Mesenchymal stem cell (in vitro differentiated cells and primary cell): ENCODE measurements around the gene NFATC2IP.

Experiments used
- DNase-seq: peaks from one replicate; pipeline ENCODE4 v3.0.0-alpha.2; 2013
- H2AFZ ChIP-seq: one replicate; pipeline ENCODE4 v1.6.1; 2013; ENCODE audit warnings: low read depth, mild to moderate bottlenecking, control low read depth, inconsistent platforms, low read length, moderate library complexity
- H2AK5ac ChIP-seq: 2 replicates; pipeline ENCODE4 v1.6.1; 2013; ENCODE audit warnings: low read length, moderate library complexity, mild to moderate bottlenecking, inconsistent platforms; ENCODE audit not compliant: severe bottlenecking
- H2BK120ac ChIP-seq: one replicate; pipeline ENCODE4 v1.6.1; 2013; ENCODE audit warnings: low read depth, mild to moderate bottlenecking, inconsistent platforms, low read length, moderate library complexity
- H2BK12ac ChIP-seq, 2 experiments: one replicate each; pipeline ENCODE4 v1.6.1; 2013; ENCODE audit warnings: inconsistent platforms in 2 of 2, low read length in 2 of 2, mild to moderate bottlenecking in 2 of 2, moderate library complexity in 2 of 2, control low read depth in 1 of 2
- H2BK15ac ChIP-seq: one replicate; pipeline ENCODE4 v1.6.1; 2013; ENCODE audit warnings: mild to moderate bottlenecking, low read depth, inconsistent platforms; ENCODE audit not compliant: poor library complexity, severe bottlenecking
- H2BK5ac ChIP-seq: 2 replicates; pipeline ENCODE4 v1.6.1; 2013; ENCODE audit warnings: low read depth, mild to moderate bottlenecking, low read length, control low read depth, inconsistent platforms; ENCODE audit not compliant: poor library complexity, severe bottlenecking
- H3K14ac ChIP-seq, 2 experiments: one replicate each; pipeline ENCODE4 v1.6.1; 2013; ENCODE audit warnings: inconsistent platforms in 2 of 2, low read length in 2 of 2, control low read depth in 1 of 2, mild to moderate bottlenecking in 1 of 2, moderate library complexity in 1 of 2
- H3K18ac ChIP-seq, 2 experiments: one replicate each; pipeline ENCODE4 v1.6.1; 2013; ENCODE audit warnings: inconsistent platforms in 2 of 2, low read length in 2 of 2, control low read depth in 1 of 2, low read depth in 1 of 2, mild to moderate bottlenecking in 1 of 2
- H3K23ac ChIP-seq, 2 experiments: one replicate each; pipeline ENCODE4 v1.6.1; 2013; ENCODE audit warnings: inconsistent platforms in 2 of 2, low read length in 2 of 2, mild to moderate bottlenecking in 2 of 2, moderate library complexity in 2 of 2, control low read depth in 1 of 2
- H3K27ac ChIP-seq: 2 replicates; pipeline ENCODE4 v1.5.1; 2013; ENCODE audit warnings: mild to moderate bottlenecking, moderate library complexity, low read length, control low read depth, inconsistent platforms; ENCODE audit not compliant: poor library complexity, severe bottlenecking
- H3K27me3 ChIP-seq, 2 experiments: 2 replicates each; pipeline versions ENCODE4 v1.6.1 to v1.7.0; 2013; ENCODE audit warnings: low read length in 2 of 2, mild to moderate bottlenecking in 2 of 2, moderate library complexity in 2 of 2, control low read depth in 1 of 2, inconsistent platforms in 1 of 2; ENCODE audit not compliant: control insufficient read depth in 1 of 2, insufficient read depth in 1 of 2
- H3K36me3 ChIP-seq, 2 experiments: 2 replicates each; pipeline versions ENCODE4 v1.6.1 to v1.7.0; 2013; ENCODE audit warnings: low read length in 2 of 2, control low read depth in 1 of 2, inconsistent platforms in 1 of 2, low read depth in 1 of 2, mild to moderate bottlenecking in 1 of 2; ENCODE audit not compliant: insufficient read depth in 2 of 2, control insufficient read depth in 1 of 2
- H3K4ac ChIP-seq, 2 experiments: one replicate each; pipeline ENCODE4 v1.6.1; 2013; ENCODE audit warnings: inconsistent platforms in 2 of 2, low read length in 2 of 2, mild to moderate bottlenecking in 2 of 2, moderate library complexity in 2 of 2, control low read depth in 1 of 2, low read depth in 1 of 2
- H3K4me1 ChIP-seq: 2 replicates; pipeline ENCODE4 v1.6.1; 2013; ENCODE audit warnings: low read depth, low read length, control low read depth; ENCODE audit not compliant: control insufficient read depth, insufficient read depth
- H3K4me2 ChIP-seq: 2 replicates; pipeline ENCODE4 v1.6.1; 2013; ENCODE audit warnings: low read length, mild to moderate bottlenecking, inconsistent platforms; ENCODE audit not compliant: poor library complexity, severe bottlenecking
- H3K4me3 ChIP-seq, 2 experiments: 2 replicates each; pipeline versions ENCODE4 v1.5.1 to v1.7.0; 2013; ENCODE audit warnings: low read length in 2 of 2, mild to moderate bottlenecking in 2 of 2, control low read depth in 1 of 2, low read depth in 1 of 2; ENCODE audit not compliant: insufficient read depth in 1 of 2
- H3K79me1 ChIP-seq: replicated peaks from 2 replicates; pipeline ENCODE4 v1.6.1; 2013; ENCODE audit warnings: mild to moderate bottlenecking, control low read depth, low read length, inconsistent platforms; ENCODE audit not compliant: poor library complexity, severe bottlenecking
- H3K9ac ChIP-seq: 2 replicates; pipeline ENCODE4 v1.7.0; 2013; ENCODE audit warnings: mild to moderate bottlenecking, low read length, moderate library complexity
- H3K9me3 ChIP-seq: 2 replicates; pipeline ENCODE4 v1.7.0; 2013; ENCODE audit warnings: mild to moderate bottlenecking, low read length; ENCODE audit not compliant: control insufficient read depth
- H4K8ac ChIP-seq: one replicate; pipeline ENCODE4 v1.6.1; 2013; ENCODE audit warnings: inconsistent platforms, mild to moderate bottlenecking, low read length, moderate library complexity
- H4K91ac ChIP-seq: one replicate; pipeline ENCODE4 v1.6.1; 2013; ENCODE audit warnings: mild to moderate bottlenecking, low read length, inconsistent platforms
- WGBS: methylation state at CpG from one replicate; pipeline ENCODE4 v1.1.7; 2013; ENCODE audit warnings: mixed read lengths; 5-methylcytosine and 5-hydroxymethylcytosine counted together

The NFATC2IP gene

GRCh38 chr16:29011112-29011511 lies 60.4 kb downstream of the NFATC2IP start:
- no peak overlapping the region for H2BK12ac ChIP-seq
- H3K18ac ChIP-seq, result no peak overlapping the region
- H3K27me3 ChIP-seq, result peaks cover 0 to 6% of the 10 kb centered on the region in 2 experiments
- H3K27ac ChIP-seq, result no peak overlapping the region
- H3K79me1 ChIP-seq, result no peaks in the 10 kb centered on the region
- no peak overlapping the region for H3K4me3 ChIP-seq
- H3K4me1 ChIP-seq, result peaks cover 2% of the 10 kb centered on the region
- no peak overlapping the region for H2BK15ac ChIP-seq
- no peak overlapping the region for H4K8ac ChIP-seq
- WGBS, result 52% methylated on average over 8 of the region's 8 CpGs
- no peaks in the 10 kb centered on the region for H3K36me3 ChIP-seq
- H3K23ac ChIP-seq, result no peak overlapping the region
- H3K4me2 ChIP-seq, result no peak overlapping the region
- no peak overlapping the region for H3K4ac ChIP-seq
- H4K91ac ChIP-seq, result no peak overlapping the region
- no peak overlapping the region for H2BK120ac ChIP-seq
- DNase-seq, result no peak
- H2BK5ac ChIP-seq, result no peak overlapping the region
- no peak overlapping the region for H3K14ac ChIP-seq
- H3K9ac ChIP-seq, result no peak overlapping the region
- H2AFZ ChIP-seq, result peak overlapping the region; percentile 18
- no peak overlapping the region for H2AK5ac ChIP-seq
- no peaks in the 10 kb centered on the region for H3K9me3 ChIP-seq

GRCh38 chr16:29011851-29012250 lies 61.1 kb downstream of the NFATC2IP start:
- Histone ChIP-seq H3K4ac (no peak overlapping the region), H3K27ac (no peak overlapping the region), H2BK12ac (no peak overlapping the region), H4K91ac (no peak overlapping the region), H2AK5ac (no peak overlapping the region), H3K27me3 (peaks cover 0 to 6% of the 10 kb centered on the region in 2 experiments), H3K9ac (no peak overlapping the region), H3K23ac (no peak overlapping the region), H3K4me1 (peaks cover 2% of the 10 kb centered on the region), H2BK15ac (no peak overlapping the region), H3K14ac (no peak overlapping the region), H2AFZ (no peak overlapping the region), H3K4me3 (no peak overlapping the region), H3K79me1 (no peaks in the 10 kb centered on the region), H3K36me3 (no peaks in the 10 kb centered on the region), H3K4me2 (no peak overlapping the region), H2BK5ac (no peak overlapping the region), H4K8ac (no peak overlapping the region), H3K18ac (no peak overlapping the region), H2BK120ac (no peak overlapping the region), H3K9me3 (no peaks in the 10 kb centered on the region)
- no peak for DNase-seq
- 77% methylated on average over 4 of the region's 4 CpGs for WGBS

- Histone ChIP-seq H3K27me3 (peaks cover 0 to 6% of the 10 kb centered on the region in 2 experiments), H2BK5ac (no peak overlapping the region), H3K9ac (no peak overlapping the region), H3K9me3 (no peaks in the 10 kb centered on the region), H2BK12ac (no peak overlapping the region), H3K23ac (no peak overlapping the region), H3K4ac (no peak overlapping the region), H4K91ac (no peak overlapping the region), H3K4me2 (no peak overlapping the region), H3K36me3 (no peaks in the 10 kb centered on the region), H4K8ac (no peak overlapping the region), H3K79me1 (no peaks in the 10 kb centered on the region), H3K4me1 (peaks cover under 1% of the 10 kb centered on the region), H2AK5ac (no peak overlapping the region), H2BK15ac (no peak overlapping the region), H3K27ac (no peak overlapping the region), H2AFZ (no peak overlapping the region), H3K14ac (no peak overlapping the region), H2BK120ac (no peak overlapping the region), H3K4me3 (no peak overlapping the region), H3K18ac (no peak overlapping the region)
- no peak for DNase-seq
- 76% methylated on average over 8 of the region's 9 CpGs for WGBS
Observed at GRCh38 chr16:29012913-29013553, 62.3 kb downstream of the NFATC2IP start.

GRCh38 chr16:29014561-29015069 lies 63.9 kb downstream of the NFATC2IP start:
- Histone ChIP-seq H4K8ac (no peak overlapping the region), H3K79me1 (no peaks in the 10 kb centered on the region), H2BK5ac (no peak overlapping the region), H2AFZ (no peak overlapping the region), H2BK15ac (no peak overlapping the region), H2BK120ac (no peak overlapping the region), H3K4me2 (no peak overlapping the region), H3K4me3 (no peak overlapping the region), H4K91ac (no peak overlapping the region), H3K18ac (no peak overlapping the region), H2BK12ac (no peak overlapping the region), H3K4ac (no peak overlapping the region), H3K14ac (no peak overlapping the region), H3K27ac (no peak overlapping the region), H3K9ac (no peak overlapping the region), H3K23ac (no peak overlapping the region), H3K4me1 (no peaks in the 10 kb centered on the region), H3K9me3 (no peaks in the 10 kb centered on the region), H3K36me3 (no peaks in the 10 kb centered on the region), H3K27me3 (no peaks in the 10 kb centered on the region), H2AK5ac (no peak overlapping the region)
- 92% methylated on average over 3 of the region's 3 CpGs for WGBS
- DNase-seq, result no peak
